Keratinocyte (primary cell): ENCODE measurements around the gene SNX24. TPM values are rescaled to one million over a fixed set of nuclear protein-coding genes. Genes with fewer than 3 reads are reported as not detected.

ENCODE experiments used
- DNase-seq: peaks from one replicate; pipeline ENCODE4 v3.0.0-alpha.2; 2011; ENCODE audit warnings: low read depth, missing footprints, low spot score
- FAIRE-seq: peaks from 2 replicates; lab custom pipeline; 2011; peaks lifted over from hg19 to GRCh38; lab: Jason Lieb, UNC
- H2AFZ ChIP-seq: 2 replicates; pipeline ENCODE4 v1.6.0; 2012; ENCODE audit warnings: low read length, control low read depth, inconsistent platforms; ENCODE audit not compliant: control insufficient read depth
- H3K27ac ChIP-seq: 2 replicates; pipeline ENCODE4 v1.5.1; 2011; ENCODE audit warnings: low read length; ENCODE audit not compliant: control insufficient read depth, insufficient read depth
- H3K27me3 ChIP-seq: 3 replicates; pipeline ENCODE4 v1.6.0; 2011; ENCODE audit warnings: low read length; ENCODE audit not compliant: control insufficient read depth, insufficient read depth; ENCODE audit errors: extremely low read depth
- H3K36me3 ChIP-seq, 2 experiments: 2 replicates in 1 of 2; 3 replicates in 1 of 2; pipeline ENCODE4 v1.5.1; 2011; ENCODE audit warnings: low read length in 2 of 2, mild to moderate bottlenecking in 1 of 2; ENCODE audit not compliant: control insufficient read depth in 2 of 2, insufficient read depth in 2 of 2; ENCODE audit errors: extremely low read depth in 1 of 2
- H3K4me1 ChIP-seq: 3 replicates; pipeline ENCODE4 v1.5.1; 2011; ENCODE audit warnings: low read length; ENCODE audit not compliant: control insufficient read depth, insufficient read depth; ENCODE audit errors: extremely low read depth
- H3K4me2 ChIP-seq: 3 replicates; pipeline ENCODE4 v1.6.0; 2011; ENCODE audit warnings: low read depth, low read length; ENCODE audit not compliant: control insufficient read depth, insufficient read depth; ENCODE audit errors: extremely low read depth
- H3K4me3 ChIP-seq, 3 experiments: fragments of 200-600 bp in 1 of 3; sonication (generic) in 1 of 3; 2 replicates in 2 of 3; 3 replicates in 1 of 3; pipeline ENCODE4 v1.5.1; 2011 to 2016; ENCODE audit warnings: low read length in 3 of 3, mild to moderate bottlenecking in 3 of 3, control low read depth in 2 of 3, inconsistent platforms in 1 of 3, low read depth in 1 of 3, mixed read lengths in 1 of 3, mixed run types in 1 of 3, moderate library complexity in 1 of 3; ENCODE audit not compliant: control insufficient read depth in 2 of 3, insufficient read depth in 2 of 3; ENCODE audit errors: extremely low read depth in 1 of 3
- H3K79me2 ChIP-seq: 2 replicates; pipeline ENCODE4 v1.6.0; 2012; ENCODE audit warnings: low read length; ENCODE audit not compliant: control insufficient read depth, insufficient read depth
- H3K9ac ChIP-seq: 3 replicates; pipeline ENCODE4 v1.6.0; 2011; ENCODE audit warnings: low read length; ENCODE audit not compliant: control insufficient read depth, insufficient read depth; ENCODE audit errors: extremely low read depth
- H3K9me1 ChIP-seq: 3 replicates; pipeline ENCODE4 v1.6.0; 2011; ENCODE audit warnings: low read length; ENCODE audit not compliant: control insufficient read depth, insufficient read depth; ENCODE audit errors: extremely low read depth
- H3K9me3 ChIP-seq: 2 replicates; pipeline ENCODE4 v1.5.1; 2012; ENCODE audit warnings: low read depth, low read length; ENCODE audit not compliant: control insufficient read depth
- H4K20me1 ChIP-seq: 3 replicates; pipeline ENCODE4 v1.6.0; 2011; ENCODE audit warnings: low read length; ENCODE audit not compliant: control insufficient read depth, insufficient read depth; ENCODE audit errors: extremely low read depth
- CTCF ChIP-seq, 3 experiments: IDR thresholded peaks in 1 of 3; conservative IDR thresholded peaks in 1 of 3; optimal IDR thresholded peaks in 1 of 3; 2 replicates in 2 of 3; 3 replicates in 1 of 3; pipeline versions ENCODE3 to v1.5.1; 2011; ENCODE audit warnings: low read length in 3 of 3, mild to moderate bottlenecking in 3 of 3, moderate library complexity in 2 of 3, control low read depth in 1 of 3, inconsistent platforms in 1 of 3; ENCODE audit not compliant: insufficient read depth in 2 of 3; ENCODE audit errors: extremely low read depth in 1 of 3
- EZH2 ChIP-seq: IDR thresholded peaks from one replicate; pipeline ENCODE4 v1.6.1; 2012; ENCODE audit warnings: inconsistent platforms, mild to moderate bottlenecking, low read length, moderate library complexity
- dilution Hi-C: fragments of 300-500 bp; cut with MboI; formaldehyde crosslinking; loops from one replicate; pipeline ENCODE4 v1.7.0; 2020; ENCODE audit warnings: low sequenced_read_pairs; ENCODE audit not compliant: extremely low pct_ligation_motif_present
- polyA plus RNA-seq, 5 experiments: library from polyadenylated mRNA; depleted of rRNA in 3 of 5; stranded (reverse) in 3 of 5; stranded (forward) in 1 of 5; unstranded in 1 of 5; fragments of >200 nt; gene quantifications; 1 replicate in 1 of 5; 2 replicates in 3 of 5; 3 replicates in 1 of 5; pipeline versions ENCODE4 v1.2.1 to v1.2.3, GENCODE V29; 2011 to 2012; ENCODE audit warnings: missing spikeins in 2 of 5, low read depth in 1 of 5, low replicate concordance in 1 of 5

SNX24 gene
- polyA plus RNA-seq, 1 donor (not counting 4 experiments of a cell fraction or from before 2014, with no cell fraction given) = 15.0 TPM

- no peak overlapping the region for H3K4me2 ChIP-seq
- H3K4me3 ChIP-seq = no peak overlapping the region
- H3K27ac ChIP-seq = no peak overlapping the region
- no peak overlapping the region for H2AFZ ChIP-seq
- no peak overlapping the region for H3K9ac ChIP-seq
- H3K27me3 ChIP-seq = no peaks in the 10 kb centered on the region
- dilution Hi-C loops = no loop called here
- no peaks in the 10 kb centered on the region for H3K9me3 ChIP-seq
- no peaks in the 10 kb centered on the region for H4K20me1 ChIP-seq
- H3K4me1 ChIP-seq = no peaks in the 10 kb centered on the region
- TF ChIP-seq CTCF (optimal IDR thresholded peaks at IDR 0.05 in 1 of 3, IDR thresholded peaks at IDR 0.05 in 1 of 3, conservative IDR thresholded peaks at IDR 0.05 in 1 of 3; ENCODE audit: extremely low read depth in 1 of 3, insufficient read depth in 2 of 3, low read length in 3 of 3) (no peak), EZH2 (no peak)
- H3K79me2 ChIP-seq = no peaks in the 10 kb centered on the region
- peaks cover 0 to 6% of the 10 kb centered on the region in 2 experiments for H3K36me3 ChIP-seq
- H3K9me1 ChIP-seq = no peaks in the 10 kb centered on the region
- DNase-seq = no peak
- no peak for FAIRE-seq
Measured at GRCh38 chr5:122996091-122996490, 150.7 kb downstream of the SNX24 start.

GRCh38 chr5:122997294-122997693 lies 151.9 kb downstream of the SNX24 start:
- Histone ChIP-seq H3K4me1 (no peaks in the 10 kb centered on the region), H3K27ac (no peak overlapping the region), H2AFZ (no peak overlapping the region), H3K4me2 (no peak overlapping the region), H3K9me1 (no peaks in the 10 kb centered on the region), H4K20me1 (no peaks in the 10 kb centered on the region), H3K9ac (no peak overlapping the region), H3K27me3 (no peaks in the 10 kb centered on the region), H3K4me3 (no peak overlapping the region), H3K9me3 (no peaks in the 10 kb centered on the region), H3K36me3 (peaks cover 2 to 8% of the 10 kb centered on the region in 2 experiments), H3K79me2 (no peaks in the 10 kb centered on the region)
- FAIRE-seq (no peak), DNase-seq (no peak)
- TF ChIP-seq CTCF (optimal IDR thresholded peaks at IDR 0.05 in 1 of 3, IDR thresholded peaks at IDR 0.05 in 1 of 3, conservative IDR thresholded peaks at IDR 0.05 in 1 of 3; ENCODE audit: extremely low read depth in 1 of 3, insufficient read depth in 2 of 3, low read length in 3 of 3) (no peak), EZH2 (no peak)
- dilution Hi-C loops = no loop called here
